Measurements from ENCODE around the gene GSKIP.

GSKIP gene

DNA sequence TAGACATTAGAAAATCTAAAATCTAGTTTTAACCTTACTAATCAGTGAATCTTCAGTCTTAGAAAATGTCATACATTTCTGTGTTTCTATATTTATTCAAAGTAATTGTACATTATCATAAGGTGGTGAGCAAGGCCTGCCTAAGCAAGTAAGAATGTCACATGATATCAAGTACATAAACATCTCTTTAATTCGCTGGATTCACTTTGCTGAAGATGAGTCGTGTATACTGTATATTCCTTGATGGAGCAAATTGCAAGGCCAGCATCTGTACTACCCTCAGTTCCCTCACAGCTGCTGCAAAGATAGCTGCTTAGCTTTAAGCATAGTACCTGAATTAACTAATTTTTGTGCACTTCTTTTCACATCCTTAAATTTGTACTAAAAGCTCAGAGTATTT is 20.1 kb downstream of the GSKIP start:
- no peak for DNase-seq

DNA sequence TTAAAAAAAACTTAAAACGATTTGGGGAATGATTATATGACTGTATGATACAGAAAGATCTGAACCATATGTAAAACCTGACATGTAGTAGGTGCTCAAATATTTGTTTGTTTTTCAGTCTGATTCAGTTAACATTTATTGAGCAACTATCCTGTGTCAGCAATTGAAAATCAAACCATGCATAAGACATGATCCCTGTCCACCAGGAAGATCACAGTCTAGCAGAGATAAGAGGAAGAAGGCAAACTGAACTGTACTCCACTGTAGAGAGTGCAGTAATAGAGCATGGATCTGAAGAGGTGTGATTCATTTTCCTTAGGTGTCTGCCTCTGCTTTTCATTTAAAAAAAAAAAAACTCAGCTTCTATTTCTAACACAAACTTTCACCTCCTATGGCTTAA is 20.7 kb downstream of the GSKIP start:
- DNase-seq: no peak

DNA sequence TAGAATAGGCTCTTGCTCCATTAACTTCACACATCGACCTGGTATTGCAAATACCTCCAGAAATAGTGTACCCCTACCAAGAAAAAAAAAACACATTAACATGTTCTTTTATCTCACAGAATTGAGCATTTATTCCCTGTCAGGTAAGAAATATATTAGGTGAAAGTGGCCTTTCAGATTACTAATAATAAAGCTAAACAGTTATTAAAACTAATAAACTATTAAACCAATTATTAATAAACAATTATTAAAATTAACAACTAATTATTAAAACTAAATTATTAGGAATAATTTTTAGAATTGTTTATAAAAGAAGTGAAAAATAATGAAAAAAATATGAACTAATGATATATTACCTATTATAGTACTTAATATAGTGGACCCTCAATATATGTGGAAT is 21.4 kb downstream of the GSKIP start:
- no peak for DNase-seq

DNA sequence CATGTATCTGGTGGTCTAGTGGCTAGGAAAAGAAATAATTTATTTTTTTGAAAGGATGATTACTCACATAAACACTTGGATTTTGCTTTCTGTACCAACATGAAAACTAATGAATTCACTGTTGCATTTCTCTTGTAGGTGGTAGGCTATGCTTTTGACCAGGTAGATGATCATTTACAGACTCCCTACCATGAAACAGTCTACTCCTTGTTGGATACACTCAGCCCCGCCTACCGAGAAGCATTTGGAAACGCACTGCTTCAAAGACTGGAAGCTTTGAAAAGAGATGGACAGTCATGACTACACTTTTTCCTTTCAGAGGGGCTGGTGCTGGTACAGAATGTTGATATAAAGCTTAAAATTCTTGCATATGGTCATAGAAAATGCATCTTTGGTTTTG is 22.1 kb downstream of the GSKIP start:
- no peak for DNase-seq

DNA sequence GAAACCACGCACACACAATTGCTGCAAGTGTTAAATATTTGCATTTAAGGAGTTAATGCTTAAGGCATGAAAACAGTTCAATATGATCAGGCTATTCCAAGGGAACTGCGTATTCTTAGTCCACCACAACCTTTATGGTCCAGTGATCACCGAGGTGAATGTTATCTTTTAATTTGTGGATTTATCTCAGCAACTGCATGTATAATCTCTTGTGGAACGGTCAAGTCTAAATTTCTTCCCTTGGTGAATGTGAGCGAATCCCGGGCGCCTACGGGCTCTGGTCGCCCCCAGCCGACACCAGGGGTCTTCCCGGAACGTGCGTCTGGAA is 27.6 kb downstream of the GSKIP start:
- no peak for DNase-seq

DNA sequence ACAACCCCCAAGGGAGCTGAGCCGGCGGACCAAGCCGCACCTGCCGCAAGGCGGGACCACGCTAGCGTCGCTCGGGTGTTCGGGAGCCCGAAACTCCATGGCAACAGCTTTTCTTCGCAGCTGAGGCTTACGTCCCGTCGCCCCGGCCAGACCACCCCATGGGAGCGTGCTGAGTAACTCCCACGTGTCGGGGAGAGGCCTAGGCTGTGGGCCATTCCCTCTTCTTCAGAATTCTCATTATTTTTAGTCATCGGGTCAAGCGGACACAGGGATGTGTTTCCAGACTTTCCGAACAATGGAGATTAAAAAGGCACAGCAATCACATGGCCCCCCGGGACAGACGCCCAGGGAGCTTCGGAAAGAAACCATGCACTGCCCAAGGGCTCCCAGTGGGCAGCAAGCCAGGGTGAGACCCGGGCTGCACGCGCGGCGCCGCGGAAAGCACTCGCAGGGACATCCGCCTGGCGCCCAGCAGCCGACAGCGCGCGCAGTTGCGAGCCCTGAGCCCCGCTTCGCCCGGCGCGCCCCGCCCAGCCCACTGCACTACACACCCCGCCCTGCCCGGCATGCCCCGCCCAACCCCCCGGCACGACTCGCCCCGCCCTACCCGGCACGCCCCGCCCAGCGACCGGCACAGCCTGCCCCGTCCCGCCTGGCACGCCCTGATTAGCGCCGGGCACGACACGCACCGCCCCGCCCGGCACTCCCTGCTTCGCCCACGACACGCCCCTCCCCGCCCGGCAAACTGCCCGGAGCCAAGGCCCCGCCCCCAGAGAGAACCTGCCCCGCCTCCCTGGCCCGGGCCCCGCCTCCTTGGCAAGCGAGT is 28.2 kb downstream of the GSKIP start:
- peak; percentile 90 to 91 for DNase-seq

DNA sequence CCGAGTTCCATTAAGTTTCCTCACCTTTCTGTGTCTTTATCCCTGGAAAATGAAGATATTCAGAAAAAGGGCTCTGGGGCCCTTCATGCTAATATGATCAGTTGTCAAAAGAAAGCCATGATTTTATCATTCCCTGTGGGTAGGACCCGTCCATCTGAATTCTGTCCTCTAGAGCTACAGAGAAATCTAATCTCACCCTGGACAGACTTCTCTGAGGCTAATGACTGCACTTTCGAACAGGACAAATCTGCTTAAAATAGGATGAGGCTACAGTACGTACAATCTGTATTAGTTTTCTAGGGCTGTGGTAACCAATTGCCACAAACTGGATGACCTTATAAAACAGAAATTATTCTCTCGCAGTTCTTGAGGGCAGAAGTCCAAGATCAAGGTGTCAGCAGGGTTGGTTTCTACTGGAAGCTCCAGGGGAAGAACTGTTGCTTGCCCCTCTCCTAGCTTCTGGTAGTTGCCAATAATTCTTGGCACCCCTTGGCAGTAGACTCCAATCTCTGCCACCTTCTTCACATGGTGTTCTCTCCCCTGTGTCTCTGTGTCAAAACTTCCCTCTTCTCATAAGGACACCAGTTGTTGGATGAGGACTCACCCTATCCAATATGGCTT is 29.9 kb downstream of the GSKIP start:
- no peak for DNase-seq

DNA sequence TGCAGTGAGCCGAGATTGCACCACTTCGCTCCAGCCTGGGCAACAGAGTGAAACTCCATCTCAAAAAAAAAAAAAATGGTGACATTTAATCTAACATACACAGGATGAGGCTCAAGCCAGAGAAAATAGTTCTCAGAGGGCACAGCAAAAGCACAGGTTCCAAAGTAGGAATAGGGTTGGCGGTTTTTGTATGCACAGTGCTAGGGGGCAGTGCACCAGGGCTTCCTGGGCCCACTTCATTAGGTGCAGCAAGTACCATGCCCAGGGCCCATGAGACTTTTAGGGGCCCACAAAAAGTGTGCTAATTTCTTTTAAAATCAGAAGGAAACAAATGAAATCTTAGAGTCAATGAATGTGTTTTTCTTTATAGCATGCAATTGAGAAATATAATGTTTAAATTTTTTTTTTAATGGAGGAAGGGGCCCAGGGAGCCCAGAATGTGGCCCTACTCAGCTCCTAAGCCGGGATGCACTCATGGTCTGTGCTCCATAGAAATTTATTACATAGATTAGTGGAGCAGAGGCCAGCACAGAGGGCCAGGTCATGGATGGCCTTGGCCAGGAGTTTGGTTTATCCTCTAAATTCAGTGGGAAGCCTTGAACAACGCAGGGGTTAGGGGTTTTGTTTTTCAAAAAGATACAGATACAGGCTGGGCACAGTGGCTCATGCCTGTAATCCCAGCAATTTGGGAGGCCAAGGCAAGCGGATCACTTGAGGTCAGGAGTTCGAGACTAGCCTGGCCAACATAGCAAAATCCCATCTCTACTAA is 30.9 kb downstream of the GSKIP start:
- no peak for DNase-seq

DNA sequence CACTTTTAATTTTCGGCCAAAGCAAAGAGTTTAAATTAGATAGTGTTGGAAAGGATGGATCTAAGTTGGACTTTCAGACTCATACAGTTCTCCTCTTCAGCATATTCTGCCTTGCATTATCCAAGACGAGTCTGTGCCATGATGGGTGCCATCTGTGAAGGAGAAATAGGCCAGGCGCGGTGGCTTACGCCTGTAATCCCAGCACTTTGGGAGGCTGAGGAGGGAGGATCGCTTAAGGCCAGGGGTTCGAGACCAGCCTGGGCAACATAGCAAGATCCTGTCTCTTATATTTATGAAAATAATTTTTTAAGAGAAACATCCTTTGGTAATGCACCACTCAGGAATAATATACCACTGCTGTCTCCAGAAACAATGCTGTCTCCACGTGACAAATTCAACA is 35.1 kb downstream of the GSKIP start:
- DNase-seq: no peak

DNA sequence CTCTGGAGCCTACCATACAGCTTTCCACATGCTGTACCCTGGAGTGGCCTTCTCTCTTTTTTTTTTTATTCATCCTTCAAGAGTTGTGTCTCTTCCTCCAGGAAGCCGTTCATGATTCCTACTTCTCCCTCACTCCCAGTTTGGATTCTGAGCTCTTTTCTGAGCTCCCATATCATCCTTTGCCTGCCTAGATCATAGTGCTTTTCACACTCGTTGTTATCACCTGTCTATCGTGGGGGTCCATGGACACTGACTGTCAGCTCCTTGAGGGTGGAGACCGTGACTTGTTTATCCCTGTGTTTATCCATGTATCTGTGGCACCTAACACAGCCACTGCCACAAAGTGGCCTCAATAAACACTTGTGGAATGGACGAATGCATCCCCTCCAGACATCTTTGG is 35.6 kb downstream of the GSKIP start:
- DNase-seq: no peak

DNA sequence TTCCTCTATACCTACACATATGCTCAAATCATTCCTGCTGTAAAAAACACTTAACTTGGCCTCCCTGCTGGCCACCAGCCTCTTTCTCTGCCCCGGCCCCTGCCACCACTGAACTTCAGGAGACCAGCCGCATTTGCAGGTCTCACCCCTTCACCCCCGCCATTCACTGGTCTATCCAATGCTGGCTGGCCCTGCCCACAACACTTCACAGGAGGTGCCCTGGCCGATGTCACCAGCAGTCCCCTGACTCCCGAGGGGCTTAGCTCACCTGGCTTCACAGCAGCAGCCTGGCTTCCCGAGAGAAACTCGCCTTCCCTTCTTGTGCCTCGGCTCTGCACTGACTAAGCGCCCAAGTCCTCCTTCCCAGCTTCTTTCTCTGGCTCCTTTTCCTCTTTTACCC is 36.1 kb downstream of the GSKIP start:
- no peak for DNase-seq

DNA sequence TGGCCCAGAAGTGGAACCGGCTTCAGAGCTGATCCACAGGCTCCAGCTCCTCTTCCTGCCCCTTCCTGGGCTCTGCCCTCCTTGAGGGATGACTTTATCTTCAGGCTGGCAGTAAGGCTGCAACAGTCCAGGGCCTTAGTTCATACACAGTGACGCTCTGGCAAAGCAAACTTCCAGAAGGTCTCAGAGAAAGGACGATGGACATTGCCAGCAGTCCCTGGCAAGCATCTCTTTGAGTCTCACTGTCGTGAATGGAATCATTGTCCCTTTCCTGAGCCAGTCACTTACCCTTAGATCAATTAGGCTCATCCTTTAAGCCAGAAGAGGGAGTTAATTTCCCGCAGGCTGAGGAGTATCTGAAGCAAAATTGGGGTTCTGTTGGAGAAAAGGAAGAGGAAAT is 37.2 kb downstream of the GSKIP start:
- no peak for DNase-seq

DNA sequence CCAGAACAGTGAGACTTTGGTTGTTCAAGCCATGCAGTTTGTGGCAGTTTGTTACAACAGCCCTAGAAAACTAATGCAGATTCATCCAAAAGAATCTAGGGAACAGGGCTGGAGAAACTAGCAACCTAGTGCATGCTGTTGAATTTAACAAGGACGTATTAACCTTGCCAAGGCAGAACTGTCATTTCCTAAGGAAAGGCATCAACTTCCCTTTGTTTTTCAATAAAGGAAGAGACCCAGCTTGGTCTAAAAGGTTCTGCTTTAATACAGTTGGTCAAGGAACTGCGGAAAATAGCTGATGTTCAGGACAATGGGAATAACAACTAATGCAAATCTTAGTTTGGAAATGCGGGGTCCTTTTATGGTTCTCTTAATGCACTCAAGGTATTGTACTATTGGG is 40.1 kb downstream of the GSKIP start:
- DNase-seq: no peak

DNA sequence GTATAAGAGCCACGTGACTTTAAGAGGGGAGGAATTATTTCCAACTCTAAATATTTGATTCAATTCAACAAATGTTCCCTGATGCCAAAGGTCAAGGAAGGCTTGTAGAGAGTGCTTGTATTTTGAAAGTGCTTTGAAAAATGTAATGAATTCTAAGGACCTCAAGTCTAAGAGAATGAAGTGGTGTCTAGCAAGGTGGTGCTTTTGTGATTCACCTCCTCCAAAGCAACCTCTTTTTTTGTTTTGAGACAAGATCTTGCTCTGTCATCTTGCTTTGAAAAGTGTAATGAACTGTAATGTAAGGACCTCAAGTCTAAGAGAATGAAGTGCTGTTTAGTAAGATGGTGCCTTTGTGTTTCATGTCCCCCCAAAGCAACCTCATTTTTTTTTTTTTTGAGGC is 42.4 kb downstream of the GSKIP start:
- no peak for DNase-seq

DNA sequence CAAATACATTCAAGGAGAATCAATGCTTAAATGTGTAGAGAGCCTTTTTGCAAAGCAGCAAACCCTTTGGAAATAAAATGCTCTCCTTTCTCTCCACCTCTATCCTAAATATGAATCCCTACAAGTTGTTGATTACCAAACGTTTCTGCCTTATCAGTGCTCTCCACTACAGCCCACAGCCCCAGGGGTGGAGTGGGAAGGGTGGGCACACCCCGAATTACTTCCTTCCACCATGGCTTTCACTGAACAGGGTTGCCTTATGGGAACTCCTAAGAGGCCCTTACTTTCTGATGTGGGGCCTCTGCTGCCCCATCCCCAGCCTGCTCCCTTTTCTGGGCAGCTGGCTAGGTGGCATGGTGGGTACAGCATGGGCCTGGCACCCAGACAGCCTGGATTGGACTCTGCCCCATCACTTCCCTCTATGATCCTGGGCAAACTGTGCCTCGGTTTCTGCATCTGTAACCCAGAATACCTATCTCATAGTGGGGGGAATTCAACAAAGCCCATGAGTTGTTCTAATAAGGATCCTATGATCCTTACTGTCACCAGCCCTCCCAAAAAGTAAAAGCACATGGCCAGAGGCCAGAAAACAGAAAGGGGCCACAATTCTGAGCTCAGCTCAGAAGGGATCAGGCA is 44.7 kb downstream of the GSKIP start:
- no peak for DNase-seq

DNA sequence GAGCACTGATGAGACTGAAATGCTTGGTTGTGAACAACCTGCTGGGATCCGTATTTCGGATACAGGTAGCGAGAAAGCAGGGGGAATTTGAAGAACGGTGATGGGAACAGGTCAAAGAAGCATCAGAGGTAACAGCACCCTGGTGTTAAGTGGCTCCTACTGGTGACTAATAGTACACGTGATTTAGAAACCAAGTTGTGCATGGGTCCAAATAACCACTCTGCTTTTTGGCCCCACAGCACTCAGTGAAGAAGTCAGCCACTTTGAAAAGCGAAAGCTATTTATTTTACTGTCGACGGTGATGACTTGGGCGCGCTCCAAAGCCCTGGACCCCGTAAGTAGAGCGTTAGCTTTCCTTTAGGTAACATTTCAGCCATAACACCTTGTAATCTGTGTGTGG is 45.3 kb downstream of the GSKIP start:
- DNase-seq: no peak

DNA sequence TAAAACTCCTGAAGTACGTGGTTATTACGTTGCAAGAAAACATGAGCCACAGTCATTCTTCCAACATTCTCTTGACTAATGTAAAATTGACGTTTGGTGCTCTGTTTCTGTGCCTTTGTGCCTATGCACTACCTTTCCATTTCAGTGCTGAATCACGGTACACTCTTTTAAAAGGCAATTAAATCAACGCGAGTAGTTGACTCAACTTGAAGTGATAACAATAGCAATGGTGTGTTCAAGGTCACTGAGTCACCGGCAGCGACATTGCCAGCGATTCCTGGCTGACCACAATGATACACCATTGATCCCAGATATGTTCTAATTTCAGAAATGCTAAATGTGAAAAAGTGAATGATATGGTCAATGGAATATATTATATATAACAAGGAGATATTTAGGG is 46.4 kb downstream of the GSKIP start:
- DNase-seq: no peak

DNA sequence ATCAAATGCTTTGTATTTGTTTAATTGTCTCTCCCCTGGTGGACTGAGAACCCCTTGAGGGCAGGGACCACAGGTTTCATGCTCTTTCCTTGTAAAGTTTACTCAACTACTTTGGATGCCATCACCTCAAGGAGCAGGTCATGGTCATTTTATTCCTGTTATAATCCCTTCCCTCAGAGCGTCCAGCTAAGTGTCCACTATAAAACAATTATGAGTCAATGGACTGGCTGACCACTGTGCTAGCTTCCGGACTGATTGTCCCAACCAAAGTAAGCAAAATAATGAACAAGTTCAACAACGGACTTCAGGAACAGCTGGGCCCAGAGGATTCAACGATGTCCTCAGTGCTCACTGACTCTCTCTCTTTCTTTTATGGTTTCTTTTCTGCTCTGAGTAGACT is 46.8 kb downstream of the GSKIP start:
- DNase-seq: no peak

DNA sequence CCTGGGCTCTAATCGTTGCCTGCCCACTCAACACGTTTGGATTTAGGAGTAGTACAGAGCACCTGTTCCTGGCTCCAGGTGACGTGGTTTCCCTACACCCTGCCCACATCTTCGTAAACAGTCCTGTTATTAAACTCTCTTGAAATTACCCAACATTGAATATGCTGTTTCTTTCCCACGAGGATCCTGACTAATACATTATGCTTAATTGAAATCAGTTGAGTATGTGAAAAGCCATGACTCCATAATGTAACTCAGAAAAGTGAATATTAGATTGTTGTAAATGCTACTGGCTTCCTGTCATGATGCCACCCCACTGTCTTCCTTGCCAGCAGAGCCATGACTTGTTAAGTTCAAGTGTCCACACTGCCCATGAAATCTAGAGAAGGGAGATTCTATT is 50.2 kb downstream of the GSKIP start:
- no peak for DNase-seq

DNA sequence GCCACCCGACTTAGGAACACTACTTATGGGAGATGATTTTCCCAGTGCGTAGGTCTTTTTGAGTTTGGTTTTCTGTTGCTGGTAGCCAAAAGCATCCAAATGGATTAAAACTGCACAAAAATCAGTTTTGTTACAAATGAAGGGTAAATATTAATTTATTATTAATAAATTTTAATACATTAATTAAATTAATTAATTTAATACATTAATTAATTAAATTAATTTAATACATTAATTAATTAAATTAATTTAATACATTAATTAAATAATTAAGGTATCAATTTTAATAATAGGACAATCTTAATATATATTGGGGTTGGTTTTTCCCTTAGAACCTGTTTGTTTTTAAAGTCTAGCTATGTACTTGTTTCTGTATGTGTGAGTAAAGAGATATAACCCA is 52.2 kb downstream of the GSKIP start:
- no peak for DNase-seq

DNA sequence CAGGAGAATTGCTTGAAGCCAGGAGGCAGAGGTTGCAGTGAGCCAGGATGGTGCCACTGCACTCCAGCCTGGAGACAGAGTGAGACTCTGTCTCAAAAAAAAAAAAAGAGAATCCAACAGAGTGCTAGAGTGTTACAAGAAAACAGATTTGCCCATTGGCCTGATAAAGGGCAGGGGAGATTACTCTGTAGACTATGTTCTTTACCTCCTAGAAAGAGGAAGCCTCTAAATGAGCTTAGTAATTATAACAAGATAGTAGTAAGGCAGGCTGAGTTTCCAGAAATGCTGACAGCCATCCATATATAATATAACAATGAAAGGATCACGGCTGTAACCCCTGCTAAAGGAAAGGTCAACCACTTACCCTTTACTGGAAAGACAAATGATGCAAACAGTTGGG is 53.0 kb downstream of the GSKIP start:
- DNase-seq: no peak

DNA sequence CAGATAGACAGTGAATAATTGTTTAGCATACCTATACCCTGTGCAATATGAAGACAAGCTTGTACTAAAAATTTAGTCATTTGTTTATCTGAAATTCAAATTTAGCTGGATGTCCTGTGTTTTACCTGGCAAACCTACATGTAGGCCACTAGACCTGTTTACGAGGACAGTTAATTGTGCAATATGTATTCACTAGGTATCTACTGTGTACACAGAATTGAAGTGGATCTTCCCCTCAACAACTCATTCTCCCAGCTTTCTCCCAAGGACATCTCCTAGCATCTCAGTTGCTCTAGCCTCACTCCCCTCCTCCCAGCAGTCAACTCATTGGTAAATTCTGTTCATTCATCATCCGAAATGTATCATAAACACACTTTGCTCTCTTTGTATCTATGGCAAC is 53.9 kb downstream of the GSKIP start:
- DNase-seq: no peak

DNA sequence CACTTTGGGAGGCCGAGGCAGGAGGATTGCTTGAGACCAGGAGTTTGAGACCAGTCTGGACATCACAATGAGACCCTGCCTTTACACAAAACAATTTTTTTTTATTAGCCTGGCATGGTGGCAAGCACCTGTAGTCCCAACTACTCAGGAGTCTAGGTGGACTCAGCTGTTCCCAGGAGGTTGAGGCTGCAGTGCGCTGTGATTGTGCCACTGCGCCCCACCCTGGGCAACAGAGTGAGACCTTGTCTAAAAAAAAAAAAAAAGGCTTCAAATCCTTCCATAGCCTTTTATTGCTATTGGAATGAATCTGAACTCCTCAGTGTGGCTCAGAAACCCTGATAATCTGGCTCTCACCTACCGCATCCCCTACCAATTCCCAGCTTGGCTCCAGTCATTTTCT is 54.7 kb downstream of the GSKIP start:
- DNase-seq: no peak

DNA sequence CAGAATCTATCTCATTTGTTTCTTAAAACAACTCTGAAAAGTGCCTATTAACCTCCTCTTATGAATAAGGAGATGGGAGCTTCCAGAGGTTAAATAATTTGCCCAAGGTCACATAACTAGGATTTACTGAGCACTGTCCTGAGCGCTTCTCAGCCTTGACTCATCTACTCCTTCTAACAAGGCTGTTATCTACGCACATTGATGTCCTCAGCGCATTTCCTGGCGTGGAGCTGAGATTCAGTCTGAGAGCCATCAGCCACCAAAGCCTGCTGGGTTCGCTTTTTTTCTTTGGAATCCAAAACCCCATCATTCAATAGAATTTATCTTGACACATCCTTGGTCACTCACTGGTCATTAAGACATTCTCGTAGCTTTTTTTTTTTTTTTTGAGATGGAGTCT is 57.9 kb downstream of the GSKIP start:
- DNase-seq: no peak

Data from NCI-H1930 (cell line).